Measurements from ENCODE around the gene GANAB. TPM values are rescaled to one million over a fixed set of nuclear protein-coding genes. Genes with fewer than 3 reads are reported as not detected.

Gene GANAB
- total RNA-seq, 1 donor from 2014 or later: 359 TPM

DNA sequence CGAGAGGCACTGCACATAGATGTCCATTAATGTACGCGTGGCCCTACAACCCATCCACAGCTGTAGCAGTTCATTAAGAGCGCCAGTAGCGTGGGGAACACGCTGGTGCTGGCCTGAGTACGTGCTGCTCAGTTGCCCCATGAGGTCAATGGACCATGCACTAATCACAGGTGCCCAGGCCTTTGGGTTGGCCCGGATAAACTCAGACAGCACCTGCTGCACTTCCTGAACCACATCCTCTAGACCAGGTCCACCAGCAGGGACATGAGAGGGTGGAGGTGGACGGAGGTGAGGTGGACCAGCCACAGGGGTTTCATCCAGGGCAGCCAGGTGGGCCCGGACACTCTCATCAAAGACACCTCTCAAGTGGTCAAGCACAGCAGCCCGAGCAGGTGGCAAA lies 3.1 kb upstream of the GANAB start:
- no peak overlapping the region for H3K4me3 Mint-ChIP-seq (ENCODE audit: unreplicated experiment)
- H3K9me3 Mint-ChIP-seq (ENCODE audit: low read depth): no peaks in the 10 kb centered on the region
- no peaks in the 10 kb centered on the region for H3K27me3 Mint-ChIP-seq (ENCODE audit: low read depth)

DNA sequence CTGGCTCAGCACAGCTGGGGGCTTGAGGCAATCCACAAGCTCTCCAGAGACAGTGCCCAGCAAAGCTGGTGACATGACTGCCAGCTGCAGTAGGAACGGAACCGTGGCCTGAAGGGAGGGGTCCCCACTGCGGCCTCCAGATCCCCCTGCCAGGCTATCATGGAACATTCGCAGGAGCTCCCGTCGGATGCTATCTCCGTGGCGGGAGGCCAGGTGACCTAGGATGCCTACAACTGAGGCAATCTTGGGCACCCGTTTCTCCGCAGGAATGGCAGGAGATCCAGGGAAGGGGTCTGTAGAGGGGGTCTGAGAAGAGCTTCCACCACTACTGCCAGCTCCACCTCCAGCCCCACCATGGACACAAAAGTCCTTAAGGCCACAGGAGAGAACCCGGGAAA lies 2.6 kb upstream of the GANAB start:
- Mint-ChIP-seq H3K27ac (ENCODE audit: unreplicated experiment) (no peak overlapping the region), H3K4me1 (ENCODE audit: low read depth) (peaks cover 32% of the 10 kb centered on the region), H3K4me3 (ENCODE audit: unreplicated experiment) (no peak overlapping the region)

More for the DNA sequence above, 3.1 kb upstream of the GANAB start:
- H3K36me3 Mint-ChIP-seq (ENCODE audit: low read depth): peaks cover 5% of the 10 kb centered on the region
- TF ChIP-seq, protein P1, sequence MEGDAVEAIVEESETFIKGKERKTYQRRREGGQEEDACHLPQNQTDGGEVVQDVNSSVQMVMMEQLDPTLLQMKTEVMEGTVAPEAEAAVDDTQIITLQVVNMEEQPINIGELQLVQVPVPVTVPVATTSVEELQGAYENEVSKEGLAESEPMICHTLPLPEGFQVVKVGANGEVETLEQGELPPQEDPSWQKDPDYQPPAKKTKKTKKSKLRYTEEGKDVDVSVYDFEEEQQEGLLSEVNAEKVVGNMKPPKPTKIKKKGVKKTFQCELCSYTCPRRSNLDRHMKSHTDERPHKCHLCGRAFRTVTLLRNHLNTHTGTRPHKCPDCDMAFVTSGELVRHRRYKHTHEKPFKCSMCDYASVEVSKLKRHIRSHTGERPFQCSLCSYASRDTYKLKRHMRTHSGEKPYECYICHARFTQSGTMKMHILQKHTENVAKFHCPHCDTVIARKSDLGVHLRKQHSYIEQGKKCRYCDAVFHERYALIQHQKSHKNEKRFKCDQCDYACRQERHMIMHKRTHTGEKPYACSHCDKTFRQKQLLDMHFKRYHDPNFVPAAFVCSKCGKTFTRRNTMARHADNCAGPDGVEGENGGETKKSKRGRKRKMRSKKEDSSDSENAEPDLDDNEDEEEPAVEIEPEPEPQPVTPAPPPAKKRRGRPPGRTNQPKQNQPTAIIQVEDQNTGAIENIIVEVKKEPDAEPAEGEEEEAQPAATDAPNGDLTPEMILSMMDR (IDR thresholded peaks at IDR 0.05): no peak
- H3K4me1 Mint-ChIP-seq (ENCODE audit: low read depth): peaks cover 32% of the 10 kb centered on the region
- no peak for DNase-seq (ENCODE audit: low spot score)
- H3K27ac Mint-ChIP-seq (ENCODE audit: unreplicated experiment): no peak overlapping the region

DNA sequence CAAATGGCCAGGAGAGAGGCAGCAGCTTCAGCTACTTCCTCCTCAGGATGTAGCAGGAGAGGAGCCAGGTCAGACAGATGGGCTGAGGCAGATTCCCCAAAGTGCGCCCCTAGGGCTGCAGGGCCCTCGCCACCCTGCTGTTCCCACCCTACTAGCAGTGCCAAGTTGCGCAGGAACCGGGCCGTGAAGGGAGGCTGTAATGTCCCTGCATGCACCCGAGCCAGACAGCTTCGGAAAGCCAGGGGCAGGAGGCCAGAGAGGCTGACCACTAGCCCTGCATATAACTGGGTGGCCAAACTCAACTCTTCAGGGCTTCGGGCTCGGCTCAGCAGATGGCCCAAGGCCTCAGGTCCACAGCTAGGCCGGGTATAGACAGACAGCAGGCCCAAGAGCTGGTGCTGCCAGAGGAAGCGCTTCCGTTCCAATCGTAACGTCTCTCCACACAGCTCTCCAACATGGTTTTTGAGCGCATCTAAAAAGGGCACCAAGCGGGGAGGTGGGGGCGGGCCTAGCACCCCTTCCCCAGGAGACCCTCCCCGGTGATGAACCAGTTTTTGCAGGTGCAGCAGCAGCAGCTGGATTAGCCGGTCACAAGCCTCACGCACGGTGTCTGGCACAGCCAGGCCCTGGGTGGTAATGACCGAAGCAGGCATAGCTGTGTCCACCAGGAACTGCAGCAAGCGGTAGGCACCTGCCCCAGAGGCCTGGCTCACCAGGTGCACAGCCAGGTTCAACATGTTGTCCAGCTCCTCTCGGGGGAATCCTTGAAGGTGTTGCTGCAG lies 2.0 kb upstream of the GANAB start:
- Mint-ChIP-seq H3K36me3 (ENCODE audit: low read depth) (peaks cover 5% of the 10 kb centered on the region), H3K4me1 (ENCODE audit: low read depth) (peaks cover 28% of the 10 kb centered on the region), H3K27ac (ENCODE audit: unreplicated experiment) (peak overlapping the region; percentile 2), H3K9me3 (ENCODE audit: low read depth) (no peaks in the 10 kb centered on the region), H3K27me3 (ENCODE audit: low read depth) (no peaks in the 10 kb centered on the region), H3K4me3 (ENCODE audit: unreplicated experiment) (no peak overlapping the region)
- DNase-seq (ENCODE audit: low spot score): no peak
- TF ChIP-seq, protein P1 (IDR thresholded peaks at IDR 0.05): no peak

More for the DNA sequence above, 2.6 kb upstream of the GANAB start:
- H3K36me3 Mint-ChIP-seq (ENCODE audit: low read depth): peaks cover 5% of the 10 kb centered on the region
- no peak for DNase-seq (ENCODE audit: low spot score)
- H3K27me3 Mint-ChIP-seq (ENCODE audit: low read depth): no peaks in the 10 kb centered on the region
- H3K9me3 Mint-ChIP-seq (ENCODE audit: low read depth): no peaks in the 10 kb centered on the region
- TF ChIP-seq, protein P1 (IDR thresholded peaks at IDR 0.05): no peak

DNA sequence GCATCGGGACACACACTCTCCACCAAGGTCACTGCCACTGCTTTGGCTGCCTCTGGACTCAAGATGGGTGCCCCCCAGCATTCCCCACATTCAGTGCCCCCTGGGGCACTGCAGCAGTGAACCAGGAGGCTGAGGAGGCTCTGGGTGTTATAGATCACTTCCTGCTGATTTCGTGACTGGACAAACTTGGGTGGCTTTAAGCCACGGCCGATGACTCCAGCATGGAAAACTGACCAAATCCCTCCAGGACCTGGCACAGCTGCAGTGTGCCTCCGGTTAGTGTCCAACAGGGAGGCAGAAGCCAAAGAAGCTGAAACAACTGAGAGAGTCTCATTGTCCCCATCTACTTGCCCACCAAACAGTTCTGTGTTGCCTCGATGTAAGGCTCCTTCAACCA lies 1.2 kb upstream of the GANAB start:
- peaks cover 25% of the 10 kb centered on the region for H3K4me1 Mint-ChIP-seq (ENCODE audit: low read depth)
- TF ChIP-seq, protein P1 (IDR thresholded peaks at IDR 0.05): no peak
- no peak for DNase-seq (ENCODE audit: low spot score)
- H3K9me3 Mint-ChIP-seq (ENCODE audit: low read depth): no peaks in the 10 kb centered on the region
- peak overlapping the region; percentile 63 for H3K27ac Mint-ChIP-seq (ENCODE audit: unreplicated experiment)
- no peaks in the 10 kb centered on the region for H3K27me3 Mint-ChIP-seq (ENCODE audit: low read depth)
- peaks cover 5% of the 10 kb centered on the region for H3K36me3 Mint-ChIP-seq (ENCODE audit: low read depth)
- H3K4me3 Mint-ChIP-seq (ENCODE audit: unreplicated experiment): no peak overlapping the region

DNA sequence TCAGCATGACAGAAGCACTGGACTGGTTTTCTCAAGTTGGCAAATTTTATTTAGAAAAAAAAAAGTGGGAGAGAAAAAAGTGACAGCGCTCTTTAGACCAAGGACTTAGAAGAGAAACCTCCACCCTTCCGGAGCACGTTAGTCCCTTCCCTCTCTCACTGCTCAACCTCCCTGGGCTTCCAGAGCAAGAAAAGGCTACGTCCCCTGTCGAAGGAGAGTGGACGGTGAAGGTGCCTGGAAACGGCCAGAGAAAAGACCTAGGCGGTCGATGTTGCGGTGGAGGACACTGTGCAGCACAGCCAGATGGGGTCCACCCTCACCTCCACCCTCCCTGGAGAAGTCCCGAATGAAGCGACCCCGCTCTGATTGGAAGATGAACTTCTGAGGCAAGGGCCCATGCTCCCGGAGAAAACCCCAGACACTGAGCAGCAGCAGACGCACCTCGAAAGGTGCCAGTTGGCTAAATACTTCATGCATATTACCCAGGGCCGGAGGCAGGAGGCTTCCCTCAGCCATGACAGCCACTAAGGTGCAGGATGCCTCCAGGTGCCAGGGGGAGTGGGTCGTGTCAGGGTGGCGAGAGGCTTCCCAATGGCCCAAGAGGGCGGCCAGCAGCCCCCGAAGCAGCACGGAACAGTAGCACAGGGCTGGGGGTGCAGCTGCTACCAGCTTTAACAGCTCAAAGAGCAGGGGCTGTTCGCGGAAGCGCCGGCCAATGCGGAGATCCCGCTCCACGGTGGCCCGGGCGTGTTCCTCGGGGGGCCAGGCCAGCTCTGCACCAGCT lies 604 bp upstream of the GANAB start:
- TF ChIP-seq, protein P1 (IDR thresholded peaks at IDR 0.05): no peak
- Mint-ChIP-seq H3K4me1 (ENCODE audit: low read depth) (peaks cover 20% of the 10 kb centered on the region), H3K27me3 (ENCODE audit: low read depth) (no peaks in the 10 kb centered on the region), H3K9me3 (ENCODE audit: low read depth) (no peaks in the 10 kb centered on the region), H3K4me3 (ENCODE audit: unreplicated experiment) (peak overlapping the region; percentile 98), H3K36me3 (ENCODE audit: low read depth) (peaks cover 5% of the 10 kb centered on the region), H3K27ac (ENCODE audit: unreplicated experiment) (peak overlapping the region; percentile 95)
- no peak for DNase-seq (ENCODE audit: low spot score)
